ENCODE results near the gene EPS8L3. TPM values are rescaled to one million over a fixed set of nuclear protein-coding genes. Genes with fewer than 3 reads are reported as not detected.

Gene EPS8L3
- total RNA-seq, 1 experiment from 2014 or later: 0.17 TPM

GRCh38 chr1:109760581-109761226 is 3.0 kb downstream of the EPS8L3 start:
- TF ChIP-seq ZNF532 (CRISPR knock-in tag; IDR thresholded peaks at IDR 0.05; ENCODE audit: borderline replicate concordance) (no peak), ZNF425 (CRISPR knock-in tag; conservative IDR thresholded peaks at IDR 0.05) (no peak), TEAD1 (CRISPR knock-in tag; IDR thresholded peaks at IDR 0.05) (no peak), ZNF263 (CRISPR knock-in tag; IDR thresholded peaks at IDR 0.05; ENCODE audit: low read depth) (no peak), MXD4 (CRISPR knock-in tag; IDR thresholded peaks at IDR 0.05; ENCODE audit: borderline replicate concordance) (no peak)
- TF ChIP-seq, protein P1, sequence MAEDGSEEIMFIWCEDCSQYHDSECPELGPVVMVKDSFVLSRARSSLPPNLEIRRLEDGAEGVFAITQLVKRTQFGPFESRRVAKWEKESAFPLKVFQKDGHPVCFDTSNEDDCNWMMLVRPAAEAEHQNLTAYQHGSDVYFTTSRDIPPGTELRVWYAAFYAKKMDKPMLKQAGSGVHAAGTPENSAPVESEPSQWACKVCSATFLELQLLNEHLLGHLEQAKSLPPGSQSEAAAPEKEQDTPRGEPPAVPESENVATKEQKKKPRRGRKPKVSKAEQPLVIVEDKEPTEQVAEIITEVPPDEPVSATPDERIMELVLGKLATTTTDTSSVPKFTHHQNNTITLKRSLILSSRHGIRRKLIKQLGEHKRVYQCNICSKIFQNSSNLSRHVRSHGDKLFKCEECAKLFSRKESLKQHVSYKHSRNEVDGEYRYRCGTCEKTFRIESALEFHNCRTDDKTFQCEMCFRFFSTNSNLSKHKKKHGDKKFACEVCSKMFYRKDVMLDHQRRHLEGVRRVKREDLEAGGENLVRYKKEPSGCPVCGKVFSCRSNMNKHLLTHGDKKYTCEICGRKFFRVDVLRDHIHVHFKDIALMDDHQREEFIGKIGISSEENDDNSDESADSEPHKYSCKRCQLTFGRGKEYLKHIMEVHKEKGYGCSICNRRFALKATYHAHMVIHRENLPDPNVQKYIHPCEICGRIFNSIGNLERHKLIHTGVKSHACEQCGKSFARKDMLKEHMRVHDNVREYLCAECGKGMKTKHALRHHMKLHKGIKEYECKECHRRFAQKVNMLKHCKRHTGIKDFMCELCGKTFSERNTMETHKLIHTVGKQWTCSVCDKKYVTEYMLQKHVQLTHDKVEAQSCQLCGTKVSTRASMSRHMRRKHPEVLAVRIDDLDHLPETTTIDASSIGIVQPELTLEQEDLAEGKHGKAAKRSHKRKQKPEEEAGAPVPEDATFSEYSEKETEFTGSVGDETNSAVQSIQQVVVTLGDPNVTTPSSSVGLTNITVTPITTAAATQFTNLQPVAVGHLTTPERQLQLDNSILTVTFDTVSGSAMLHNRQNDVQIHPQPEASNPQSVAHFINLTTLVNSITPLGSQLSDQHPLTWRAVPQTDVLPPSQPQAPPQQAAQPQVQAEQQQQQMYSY (CRISPR knock-in tag; IDR thresholded peaks at IDR 0.05): no peak
- TF ChIP-seq, protein P2, sequence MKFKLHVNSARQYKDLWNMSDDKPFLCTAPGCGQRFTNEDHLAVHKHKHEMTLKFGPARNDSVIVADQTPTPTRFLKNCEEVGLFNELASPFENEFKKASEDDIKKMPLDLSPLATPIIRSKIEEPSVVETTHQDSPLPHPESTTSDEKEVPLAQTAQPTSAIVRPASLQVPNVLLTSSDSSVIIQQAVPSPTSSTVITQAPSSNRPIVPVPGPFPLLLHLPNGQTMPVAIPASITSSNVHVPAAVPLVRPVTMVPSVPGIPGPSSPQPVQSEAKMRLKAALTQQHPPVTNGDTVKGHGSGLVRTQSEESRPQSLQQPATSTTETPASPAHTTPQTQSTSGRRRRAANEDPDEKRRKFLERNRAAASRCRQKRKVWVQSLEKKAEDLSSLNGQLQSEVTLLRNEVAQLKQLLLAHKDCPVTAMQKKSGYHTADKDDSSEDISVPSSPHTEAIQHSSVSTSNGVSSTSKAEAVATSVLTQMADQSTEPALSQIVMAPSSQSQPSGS (CRISPR knock-in tag; IDR thresholded peaks at IDR 0.05; ENCODE audit: borderline replicate concordance, low read depth): no peak
- ChIA-PET POLR2A (no interaction called here), CTCF (interaction anchor here (1.0 to 1.3 kb wide), 2 partner anchors 13 to 121 kb away, joined by 3 to 4 read pairs; no protein-coding TSS in a partner anchor)
- H3K4me1 Mint-ChIP-seq: peaks cover 6% of the 10 kb centered on the region; the same call in 1 of the 2 replicates
- DNase-seq (ENCODE audit: low spot score): no peak
- H3K27ac Mint-ChIP-seq: no peak overlapping the region
- no peaks in the 10 kb centered on the region; the same call in 1 of the 2 replicates for H3K27me3 Mint-ChIP-seq (ENCODE audit: low read depth)
- no peak overlapping the region for H3K4me3 Mint-ChIP-seq
- H3K9me3 Mint-ChIP-seq: no peaks in the 10 kb centered on the region
- no peak for ATAC-seq
- no peaks in the 10 kb centered on the region for H3K36me3 Mint-ChIP-seq

DNA sequence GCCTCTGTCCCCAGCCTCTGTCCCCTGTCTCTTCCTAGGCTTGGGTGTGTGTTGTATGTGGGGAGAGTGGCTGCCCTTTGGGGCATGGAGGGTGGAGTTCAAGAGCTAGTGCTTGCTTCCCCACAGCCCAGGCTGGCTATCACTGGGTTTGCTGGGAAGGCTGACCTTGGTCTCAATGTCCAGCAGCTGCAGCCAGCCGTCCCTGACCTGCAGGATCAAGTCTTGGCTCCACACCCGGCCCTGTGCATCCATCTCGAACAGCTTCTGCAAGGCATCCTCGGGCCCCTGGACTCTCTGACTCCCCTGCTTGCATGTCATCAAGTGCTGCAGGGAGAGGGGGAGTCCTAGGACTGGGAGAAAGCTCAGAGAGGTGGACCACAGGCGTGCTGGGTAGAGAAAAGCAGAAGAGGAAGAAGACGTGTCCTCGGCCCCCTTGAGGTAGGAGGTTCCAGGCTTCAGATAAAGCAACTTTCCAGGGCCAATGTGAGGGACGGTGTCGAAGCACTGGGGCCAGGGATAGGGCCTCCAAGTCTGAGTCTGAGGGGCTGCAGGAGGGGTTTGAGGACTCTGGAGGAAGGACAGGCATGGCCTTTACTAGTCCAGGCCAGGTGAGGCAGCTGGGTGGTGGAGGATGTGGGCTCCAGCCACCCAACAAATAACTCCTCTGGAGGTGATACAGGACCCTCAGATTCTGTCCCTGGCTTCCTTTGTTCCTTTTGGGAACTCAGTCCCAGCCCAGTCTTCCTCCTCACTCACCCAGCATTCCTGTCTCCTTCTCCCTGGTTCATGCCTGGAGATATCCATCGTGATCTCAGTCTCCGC is 4.0 kb downstream of the EPS8L3 start:
- Mint-ChIP-seq H3K4me3 (no peak overlapping the region), H3K4me1 (peaks cover 6% of the 10 kb centered on the region; the same call in 1 of the 2 replicates), H3K27ac (no peak overlapping the region), H3K9me3 (no peaks in the 10 kb centered on the region), H3K36me3 (no peaks in the 10 kb centered on the region), H3K27me3 (ENCODE audit: low read depth) (no peaks in the 10 kb centered on the region; the same call in 1 of the 2 replicates)
- no peak for DNase-seq (ENCODE audit: low spot score)
- no peak for ATAC-seq
- CTCF ChIA-PET: interaction anchor here (1.0 kb wide), 1 partner anchor 120 kb away, joined by 4 read pairs; no protein-coding TSS in a partner anchor
- POLR2A ChIA-PET: no interaction called here
- TF ChIP-seq CBFB (CRISPR knock-in tag; IDR thresholded peaks at IDR 0.05; ENCODE audit: low read depth) (no peak), EMX1 (CRISPR knock-in tag; IDR thresholded peaks at IDR 0.05) (no peak), CREB1 (CRISPR knock-in tag; IDR thresholded peaks at IDR 0.05) (no peak), ZNF232 (CRISPR knock-in tag; IDR thresholded peaks at IDR 0.05) (no peak), ZNF121 (CRISPR knock-in tag; IDR thresholded peaks at IDR 0.05) (no peak), NFE2L1 (CRISPR knock-in tag; IDR thresholded peaks at IDR 0.05) (no peak), MAX (CRISPR knock-in tag; IDR thresholded peaks at IDR 0.05) (no peak), GTF2I (CRISPR knock-in tag; conservative IDR thresholded peaks at IDR 0.05) (no peak), NFATC4 (CRISPR knock-in tag; IDR thresholded peaks at IDR 0.05) (no peak)
- TF ChIP-seq, protein P3, sequence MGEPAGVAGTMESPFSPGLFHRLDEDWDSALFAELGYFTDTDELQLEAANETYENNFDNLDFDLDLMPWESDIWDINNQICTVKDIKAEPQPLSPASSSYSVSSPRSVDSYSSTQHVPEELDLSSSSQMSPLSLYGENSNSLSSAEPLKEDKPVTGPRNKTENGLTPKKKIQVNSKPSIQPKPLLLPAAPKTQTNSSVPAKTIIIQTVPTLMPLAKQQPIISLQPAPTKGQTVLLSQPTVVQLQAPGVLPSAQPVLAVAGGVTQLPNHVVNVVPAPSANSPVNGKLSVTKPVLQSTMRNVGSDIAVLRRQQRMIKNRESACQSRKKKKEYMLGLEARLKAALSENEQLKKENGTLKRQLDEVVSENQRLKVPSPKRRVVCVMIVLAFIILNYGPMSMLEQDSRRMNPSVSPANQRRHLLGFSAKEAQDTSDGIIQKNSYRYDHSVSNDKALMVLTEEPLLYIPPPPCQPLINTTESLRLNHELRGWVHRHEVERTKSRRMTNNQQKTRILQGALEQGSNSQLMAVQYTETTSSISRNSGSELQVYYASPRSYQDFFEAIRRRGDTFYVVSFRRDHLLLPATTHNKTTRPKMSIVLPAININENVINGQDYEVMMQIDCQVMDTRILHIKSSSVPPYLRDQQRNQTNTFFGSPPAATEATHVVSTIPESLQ (CRISPR knock-in tag; IDR thresholded peaks at IDR 0.05): no peak
